ENCODE measurements around the gene FGF11. TPM values are rescaled to one million over a fixed set of nuclear protein-coding genes. Genes with fewer than 3 reads are reported as not detected.

FGF11 gene
- total and polyA plus RNA-seq, 2 donors (not counting 3 experiments of a cell fraction or from before 2014, with no cell fraction given) = 0.70 TPM; not detected in 1

GRCh38 chr17:7493941-7494340, 54.6 kb downstream of the FGF11 start:
- peaks cover 13 to 16% of the 10 kb centered on the region in 2 experiments for H3K36me3 ChIP-seq (ENCODE audit: control insufficient read depth in 2 of 2, extremely low read depth in 1 of 2, insufficient read depth in 2 of 2, low read length in 2 of 2)
- no peak overlapping the region for H3K27ac ChIP-seq (ENCODE audit: insufficient read depth, low read depth, low read length)
- BruUV-seq (replicated peaks) = no TSS peak
- H3K4me2 ChIP-seq (ENCODE audit: insufficient read depth, low read length) = no peak overlapping the region
- dilution Hi-C loops (cut with MboI; ENCODE audit: extremely low pct_ligation_motif_present, low sequenced_read_pairs) (no loop called here), intact Hi-C loops (cut with micrococcal nuclease) (no loop called here)
- no peaks in the 10 kb centered on the region for H3K9me3 ChIP-seq (replicated peaks; ENCODE audit: control insufficient read depth, insufficient read depth, low read length)
- H3K9me1 ChIP-seq (replicated peaks; ENCODE audit: control insufficient read depth, extremely low read depth, insufficient read depth, low read length) = no peaks in the 10 kb centered on the region
- TF ChIP-seq MYC (IDR thresholded peaks at IDR 0.05; ENCODE audit: low read depth, low read length) = no peak
- H3K4me3 ChIP-seq (replicated peaks in 1 of 3; ENCODE audit: insufficient read depth in 1 of 3, low read depth in 1 of 3, low read length in 3 of 3) = no peak overlapping the region
- peaks cover 27% of the 10 kb centered on the region for H3K4me1 ChIP-seq (ENCODE audit: control insufficient read depth, extremely low read depth, insufficient read depth, low read length)
- peaks cover 73% of the 10 kb centered on the region for H3K79me2 ChIP-seq (ENCODE audit: control insufficient read depth, insufficient read depth, low read length)
- ChIA-PET CTCF (interaction anchor here (1.3 kb wide), 1 partner anchor 67 kb away, joined by 6 read pairs; no protein-coding TSS in a partner anchor), POLR2A (no interaction called here)
- H3K27me3 ChIP-seq (ENCODE audit: control insufficient read depth in 2 of 2, insufficient read depth in 2 of 2, low read length in 2 of 2) = no peaks in the 10 kb centered on the region
- DNase-seq (ENCODE audit: low read depth, low spot score) (no peak), FAIRE-seq (no peak)
- no peak overlapping the region for H3K9ac ChIP-seq (replicated peaks; ENCODE audit: extremely low read depth, insufficient read depth, low read length)
- H2AFZ ChIP-seq (ENCODE audit: low read depth, low read length) = no peak overlapping the region
- peaks cover 4% of the 10 kb centered on the region for H4K20me1 ChIP-seq (replicated peaks; ENCODE audit: control insufficient read depth, extremely low read depth, insufficient read depth, low read length)

Other genes with a start within 250 kb of the FGF11 start
Only the 30 nearest of the 40 such genes appear.
- 143 and 145 TPM in 2 replicates for gene CTDNEP1, start 187.8 kb upstream of the FGF11 start, total RNA-seq
- 130 and 137 TPM in 2 replicates for gene CTDNEP1, start 187.8 kb upstream of the FGF11 start, polyA plus RNA-seq
- 41.6 and 44.4 TPM in 2 replicates for gene ELP5, start 187.3 kb upstream of the FGF11 start, total RNA-seq
- gene ELP5, start 187.3 kb upstream of the FGF11 start, polyA plus RNA-seq = 53.3 and 54.7 TPM in 2 replicates
- gene CLDN7, start 177.0 kb upstream of the FGF11 start, total RNA-seq = 25.4 and 27.9 TPM in 2 replicates
- 24.9 and 25.7 TPM in 2 replicates for gene CLDN7, start 177.0 kb upstream of the FGF11 start, polyA plus RNA-seq
- gene SLC2A4, start 157.8 kb upstream of the FGF11 start, total RNA-seq = 0.23 TPM in 1 of 2 replicates, not detected in the other
- 0.12 and 0.18 TPM in 2 replicates for gene SLC2A4, start 157.8 kb upstream of the FGF11 start, polyA plus RNA-seq
- gene YBX2, start 144.9 kb upstream of the FGF11 start, total RNA-seq = 0.31 TPM in 1 of 2 replicates, not detected in the other
- gene YBX2, start 144.9 kb upstream of the FGF11 start, polyA plus RNA-seq = 0.15 and 0.18 TPM in 2 replicates
- gene EIF5A, start 131.9 kb upstream of the FGF11 start, total RNA-seq = 847 and 859 TPM in 2 replicates
- gene EIF5A, start 131.9 kb upstream of the FGF11 start, polyA plus RNA-seq = 650 and 689 TPM in 2 replicates
- gene GPS2, start 124.2 kb upstream of the FGF11 start, total RNA-seq = 51.6 and 61.3 TPM in 2 replicates
- gene GPS2, start 124.2 kb upstream of the FGF11 start, polyA plus RNA-seq = 132 and 169 TPM in 2 replicates
- 34.2 and 44.9 TPM in 2 replicates for gene NEURL4, start 110.2 kb upstream of the FGF11 start, total RNA-seq
- 24.3 and 32.0 TPM in 2 replicates for gene NEURL4, start 110.2 kb upstream of the FGF11 start, polyA plus RNA-seq
- not detected in 2 replicates for gene ACAP1, start 103.0 kb upstream of the FGF11 start, total RNA-seq
- gene ACAP1, start 103.0 kb upstream of the FGF11 start, polyA plus RNA-seq = 0.46 TPM in 1 of 2 replicates, not detected in the other
- gene KCTD11, start 87.3 kb upstream of the FGF11 start, total RNA-seq = 3.5 and 3.8 TPM in 2 replicates
- 6.5 and 6.7 TPM in 2 replicates for gene KCTD11, start 87.3 kb upstream of the FGF11 start, polyA plus RNA-seq
- gene TMEM95, start 84.4 kb upstream of the FGF11 start, total RNA-seq = not detected in 2 replicates
- not detected in 2 replicates for gene TMEM95, start 84.4 kb upstream of the FGF11 start, polyA plus RNA-seq
- 0.58 and 0.67 TPM in 2 replicates for gene TNK1, start 58.4 kb upstream of the FGF11 start, total RNA-seq
- 0.14 and 0.22 TPM in 2 replicates for gene TNK1, start 58.4 kb upstream of the FGF11 start, polyA plus RNA-seq
- gene PLSCR3, start 45.0 kb upstream of the FGF11 start, total RNA-seq = 54.5 and 59.9 TPM in 2 replicates
- 94.8 and 111 TPM in 2 replicates for gene PLSCR3, start 45.0 kb upstream of the FGF11 start, polyA plus RNA-seq
- 57.3 and 67.4 TPM in 2 replicates for gene TMEM256, start 35.4 kb upstream of the FGF11 start, total RNA-seq
- gene TMEM256, start 35.4 kb upstream of the FGF11 start, polyA plus RNA-seq = 148 and 218 TPM in 2 replicates
- gene NLGN2, start 31.7 kb upstream of the FGF11 start, total RNA-seq = 25.9 and 29.2 TPM in 2 replicates
- gene NLGN2, start 31.7 kb upstream of the FGF11 start, polyA plus RNA-seq = 15.4 and 15.5 TPM in 2 replicates
- gene SPEM1, start 19.2 kb upstream of the FGF11 start, total RNA-seq = not detected in 2 replicates
- gene SPEM1, start 19.2 kb upstream of the FGF11 start, polyA plus RNA-seq = not detected in 2 replicates
- gene SPEM2, start 13.9 kb upstream of the FGF11 start, total RNA-seq = not detected in 2 replicates
- gene SPEM2, start 13.9 kb upstream of the FGF11 start, polyA plus RNA-seq = not detected in 2 replicates
- gene SPEM3, start 10.7 kb upstream of the FGF11 start, total RNA-seq = not detected in 2 replicates
- not detected in 2 replicates for gene SPEM3, start 10.7 kb upstream of the FGF11 start, polyA plus RNA-seq
- gene TMEM102, start 4.1 kb upstream of the FGF11 start, total RNA-seq = 6.1 and 6.5 TPM in 2 replicates
- gene TMEM102, start 4.1 kb upstream of the FGF11 start, polyA plus RNA-seq = 5.8 and 8.4 TPM in 2 replicates
- gene CHRNB1, start 5.5 kb downstream of the FGF11 start, total RNA-seq = 5.4 and 5.6 TPM in 2 replicates
- gene CHRNB1, start 5.5 kb downstream of the FGF11 start, polyA plus RNA-seq = 9.3 and 9.6 TPM in 2 replicates
- gene ZBTB4, start 40.1 kb downstream of the FGF11 start, total RNA-seq = 26.5 and 27.4 TPM in 2 replicates
- gene ZBTB4, start 40.1 kb downstream of the FGF11 start, polyA plus RNA-seq = 15.1 and 15.7 TPM in 2 replicates
- not detected in 2 replicates for gene SLC35G6, start 41.9 kb downstream of the FGF11 start, total RNA-seq
- gene SLC35G6, start 41.9 kb downstream of the FGF11 start, polyA plus RNA-seq = not detected in 2 replicates
- 145 and 151 TPM in 2 replicates for gene POLR2A, start 44.9 kb downstream of the FGF11 start, total RNA-seq
- gene POLR2A, start 44.9 kb downstream of the FGF11 start, polyA plus RNA-seq = 25.1 and 45.9 TPM in 2 replicates
- gene TNFSF12, start 109.5 kb downstream of the FGF11 start, total RNA-seq = 21.0 and 28.4 TPM in 2 replicates
- gene TNFSF12, start 109.5 kb downstream of the FGF11 start, polyA plus RNA-seq = 39.4 and 40.5 TPM in 2 replicates
- 3.7 and 5.4 TPM in 2 replicates for gene TNFSF13, start 119.2 kb downstream of the FGF11 start, total RNA-seq
- 3.6 and 4.3 TPM in 2 replicates for gene TNFSF13, start 119.2 kb downstream of the FGF11 start, polyA plus RNA-seq
- 56.5 and 63.4 TPM in 2 replicates for gene SENP3, start 122.4 kb downstream of the FGF11 start, total RNA-seq
- 91.6 and 96.5 TPM in 2 replicates for gene SENP3, start 122.4 kb downstream of the FGF11 start, polyA plus RNA-seq
- 2.9 and 4.5 TPM in 2 replicates for gene CD68, start 140.1 kb downstream of the FGF11 start, total RNA-seq
- 29.1 and 30.8 TPM in 2 replicates for gene CD68, start 140.1 kb downstream of the FGF11 start, polyA plus RNA-seq
- gene MPDU1, start 144.3 kb downstream of the FGF11 start, total RNA-seq = 61.2 and 78.0 TPM in 2 replicates
- gene MPDU1, start 144.3 kb downstream of the FGF11 start, polyA plus RNA-seq = 368 and 384 TPM in 2 replicates
- gene SOX15, start 150.6 kb downstream of the FGF11 start, total RNA-seq = 0.39 and 0.46 TPM in 2 replicates
- gene SOX15, start 150.6 kb downstream of the FGF11 start, polyA plus RNA-seq = 0.19 and 0.26 TPM in 2 replicates
- gene FXR2, start 175.4 kb downstream of the FGF11 start, total RNA-seq = 33.1 and 40.1 TPM in 2 replicates
- 48.9 and 59.9 TPM in 2 replicates for gene FXR2, start 175.4 kb downstream of the FGF11 start, polyA plus RNA-seq